Endothelial cell of umbilical vein (primary cell): ENCODE results near the gene ADGRG2. TPM values are rescaled to one million over a fixed set of nuclear protein-coding genes. Genes with fewer than 3 reads are reported as not detected.

Experiments used
- BruUV-seq: library from RNA; stranded (reverse); fragments of 400-500 nt; replicated peaks from 2 replicates; lab custom pipeline; 2021; lab: Mats Ljungman, UMichigan
- CTCF ChIA-PET: fragments of 300-600, 350-600 bp; sonication (Branson Sonifier 250); formaldehyde crosslinking; loops from one replicate; lab custom pipeline; 2021; ENCODE audit warnings: antibody characterized with exemption, inconsistent platforms; lab: Charles Lee
- POLR2A ChIA-PET: fragments of 300-600, 350-600 bp; sonication (Branson Sonifier 250); formaldehyde crosslinking; loops from one replicate; lab custom pipeline; 2021; ENCODE audit warnings: antibody characterized with exemption, inconsistent platforms; lab: Charles Lee
- DNase-seq: peaks from one replicate; pipeline ENCODE4 v3.0.0-alpha.2; 2011; ENCODE audit warnings: low read depth, low spot score
- FAIRE-seq: peaks from 2 replicates; lab custom pipeline; 2011; peaks lifted over from hg19 to GRCh38; lab: Jason Lieb, UNC
- H2AFZ ChIP-seq: 2 replicates; pipeline ENCODE4 v1.6.0; 2012; ENCODE audit warnings: low read depth, low read length, control low read depth, inconsistent platforms
- H3K27ac ChIP-seq: 2 replicates; pipeline ENCODE4 v1.5.1; 2011; ENCODE audit warnings: low read depth, mild to moderate bottlenecking, control low read depth, low read length, moderate library complexity; ENCODE audit not compliant: insufficient read depth
- H3K27me3 ChIP-seq, 2 experiments: 2 replicates each; pipeline versions ENCODE4 v1.6.0 to v1.6.1; 2011; ENCODE audit warnings: low read length in 2 of 2, mixed read lengths in 1 of 2; ENCODE audit not compliant: control insufficient read depth in 2 of 2, insufficient read depth in 2 of 2
- H3K36me3 ChIP-seq, 2 experiments: 2 replicates in 1 of 2; 3 replicates in 1 of 2; pipeline ENCODE4 v1.5.1; 2011; ENCODE audit warnings: low read length in 2 of 2, mild to moderate bottlenecking in 1 of 2, moderate library complexity in 1 of 2; ENCODE audit not compliant: control insufficient read depth in 2 of 2, insufficient read depth in 2 of 2; ENCODE audit errors: extremely low read depth in 1 of 2
- H3K4me1 ChIP-seq: 3 replicates; pipeline ENCODE4 v1.5.1; 2011; ENCODE audit warnings: mild to moderate bottlenecking, low read length; ENCODE audit not compliant: control insufficient read depth, insufficient read depth; ENCODE audit errors: extremely low read depth
- H3K4me2 ChIP-seq: 2 replicates; pipeline ENCODE4 v1.6.1; 2011; ENCODE audit warnings: low read length, control low read depth, mixed read lengths; ENCODE audit not compliant: insufficient read depth
- H3K4me3 ChIP-seq, 3 experiments: fragments of 200-600 bp in 1 of 3; sonication (generic), shearing (Covaris generic) in 1 of 3; replicated peaks in 1 of 3; 2 replicates each; pipeline ENCODE4 v1.5.1; 2011 to 2016; ENCODE audit warnings: control low read depth in 3 of 3, low read length in 3 of 3, mild to moderate bottlenecking in 2 of 3, inconsistent platforms in 1 of 3, low read depth in 1 of 3, moderate library complexity in 1 of 3; ENCODE audit not compliant: insufficient read depth in 1 of 3
- H3K79me2 ChIP-seq: 2 replicates; pipeline ENCODE4 v1.6.0; 2012; ENCODE audit warnings: low read length, inconsistent platforms; ENCODE audit not compliant: control insufficient read depth, insufficient read depth
- H3K9ac ChIP-seq: replicated peaks from 2 replicates; pipeline ENCODE3; 2011; ENCODE audit warnings: low read length, control low read depth; ENCODE audit not compliant: insufficient read depth; ENCODE audit errors: extremely low read depth
- H3K9me1 ChIP-seq: replicated peaks from 3 replicates; pipeline ENCODE4 v1.6.0; 2011; ENCODE audit warnings: mild to moderate bottlenecking, low read length; ENCODE audit not compliant: control insufficient read depth, insufficient read depth; ENCODE audit errors: extremely low read depth
- H3K9me3 ChIP-seq: replicated peaks from 2 replicates; pipeline ENCODE4 v1.5.1; 2012; ENCODE audit warnings: low read length, inconsistent platforms; ENCODE audit not compliant: control insufficient read depth, insufficient read depth
- H4K20me1 ChIP-seq: replicated peaks from 2 replicates; pipeline ENCODE3; 2011; ENCODE audit warnings: mild to moderate bottlenecking, low read length; ENCODE audit not compliant: control insufficient read depth, insufficient read depth; ENCODE audit errors: extremely low read depth
- EZH2 ChIP-seq: IDR thresholded peaks from 2 replicates; pipeline ENCODE4 v1.6.1; 2012; ENCODE audit warnings: borderline replicate concordance, low read depth, mild to moderate bottlenecking, moderate library complexity, low read length, inconsistent platforms; ENCODE audit not compliant: severe bottlenecking
- FOS ChIP-seq: IDR thresholded peaks from 2 replicates; pipeline ENCODE4 v1.6.1; 2011; ENCODE audit warnings: mild to moderate bottlenecking, low read length, moderate library complexity, borderline replicate concordance; ENCODE audit not compliant: insufficient read depth
- GATA2 ChIP-seq: IDR thresholded peaks from 2 replicates; pipeline ENCODE4 v1.7.0; 2011; ENCODE audit warnings: low read depth, mild to moderate bottlenecking, moderate library complexity, mixed read lengths, low read length; ENCODE audit not compliant: insufficient read length, insufficient read depth
- JUN ChIP-seq: IDR thresholded peaks from 2 replicates; pipeline ENCODE4 v1.6.1; 2011; ENCODE audit warnings: borderline replicate concordance, low read depth; ENCODE audit not compliant: insufficient read length, insufficient read depth
- MYC ChIP-seq: IDR thresholded peaks from one replicate; pipeline ENCODE4 v1.6.1; 2011; ENCODE audit warnings: mild to moderate bottlenecking, low read depth, low read length
- POLR2A ChIP-seq: IDR thresholded peaks from 2 replicates; pipeline ENCODE4 v1.6.1; 2012; ENCODE audit warnings: low read depth, mild to moderate bottlenecking, control low read depth, low read length
- POLR2AphosphoS5 ChIP-seq: IDR thresholded peaks from 2 replicates; pipeline ENCODE4 v1.6.1; 2012; ENCODE audit warnings: low read depth, mild to moderate bottlenecking, control low read depth, low read length, moderate library complexity; ENCODE audit not compliant: insufficient read depth
- dilution Hi-C: fragments of 300-500 bp; cut with MboI; formaldehyde crosslinking; loops from one replicate; pipeline ENCODE4 v1.15.0; 2019; ENCODE audit warnings: low sequenced_read_pairs; ENCODE audit not compliant: extremely low pct_ligation_motif_present
- intact Hi-C: fragments of 100-400 bp; cut with micrococcal nuclease; formaldehyde crosslinking; loops from one replicate; pipeline ENCODE4 v1.10.0; 2022
- polyA plus RNA-seq, 4 experiments: library from polyadenylated mRNA; depleted of rRNA in 3 of 4; stranded (reverse) in 3 of 4; unstranded in 1 of 4; fragments of >200 nt; gene quantifications; 2 replicates each; pipeline versions ENCODE4 v1.2.1 to v1.2.3, GENCODE V29; 2011 to 2012; ENCODE audit warnings: missing spikeins in 1 of 4
- total RNA-seq: library from RNA; stranded (reverse); gene quantifications from 2 replicates; pipeline ENCODE4 v1.2.3, GENCODE V29; 2021
- TF ChIP-seq, protein P1 (sequence below): IDR thresholded peaks from 2 replicates; pipeline ENCODE4 v1.6.1; 2011; ENCODE audit not compliant: insufficient read depth, insufficient read length
- TF ChIP-seq, protein P2 (sequence below), 2 donors: IDR thresholded peaks; 1 replicate in 1 of 2; 2 replicates in 1 of 2; pipeline ENCODE4 v1.5.1; 2011; ENCODE audit warnings: low read length in 2 of 2, mild to moderate bottlenecking in 2 of 2, moderate library complexity in 2 of 2, control low read depth in 1 of 2, inconsistent platforms in 1 of 2, low read depth in 1 of 2; ENCODE audit not compliant: insufficient read depth in 1 of 2; ENCODE audit errors: extremely low read depth in 1 of 2

The ADGRG2 gene
- total and polyA plus RNA-seq, 2 donors (not counting 3 experiments of a cell fraction or from before 2014, with no cell fraction given), result not detected

DNA sequence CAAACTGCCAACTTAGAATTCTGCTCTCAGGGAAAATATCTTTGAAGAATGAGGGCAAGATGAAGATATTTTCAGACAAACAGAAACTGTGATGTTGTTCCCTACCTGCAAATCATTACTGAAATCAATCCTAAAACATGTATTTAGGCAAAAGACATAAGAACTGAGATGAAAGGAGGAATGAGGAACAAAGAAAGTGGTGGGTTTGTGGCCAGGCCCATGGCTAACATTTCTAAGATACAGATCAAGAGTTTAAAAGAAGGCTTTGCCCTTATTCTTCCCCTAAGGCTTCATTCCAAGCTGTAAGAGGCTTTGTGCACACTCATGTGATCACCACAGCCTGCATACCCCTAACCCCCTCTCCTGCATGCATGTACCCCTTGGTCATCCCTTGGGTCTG is 46.5 kb downstream of the ADGRG2 start:
- Histone ChIP-seq H3K9me3 (no peaks in the 10 kb centered on the region), H3K4me2 (no peak overlapping the region), H2AFZ (no peak overlapping the region), H4K20me1 (no peaks in the 10 kb centered on the region), H3K27me3 (no peaks in the 10 kb centered on the region), H3K79me2 (no peaks in the 10 kb centered on the region), H3K4me3 (no peak overlapping the region), H3K9ac (no peak overlapping the region), H3K4me1 (no peaks in the 10 kb centered on the region), H3K9me1 (no peaks in the 10 kb centered on the region), H3K36me3 (no peaks in the 10 kb centered on the region), H3K27ac (no peak overlapping the region)
- intact Hi-C loops (no loop called here), dilution Hi-C loops (no loop called here)
- BruUV-seq, result no TSS peak
- TF ChIP-seq EZH2, result no peak
- TF ChIP-seq FOS, result no peak
- TF ChIP-seq, protein P1, sequence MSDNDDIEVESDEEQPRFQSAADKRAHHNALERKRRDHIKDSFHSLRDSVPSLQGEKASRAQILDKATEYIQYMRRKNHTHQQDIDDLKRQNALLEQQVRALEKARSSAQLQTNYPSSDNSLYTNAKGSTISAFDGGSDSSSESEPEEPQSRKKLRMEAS, result no peak
- TF ChIP-seq GATA2, result no peak
- ChIA-PET CTCF (no interaction called here), POLR2A (no interaction called here)
- FAIRE-seq (no peak), DNase-seq (no peak)

DNA sequence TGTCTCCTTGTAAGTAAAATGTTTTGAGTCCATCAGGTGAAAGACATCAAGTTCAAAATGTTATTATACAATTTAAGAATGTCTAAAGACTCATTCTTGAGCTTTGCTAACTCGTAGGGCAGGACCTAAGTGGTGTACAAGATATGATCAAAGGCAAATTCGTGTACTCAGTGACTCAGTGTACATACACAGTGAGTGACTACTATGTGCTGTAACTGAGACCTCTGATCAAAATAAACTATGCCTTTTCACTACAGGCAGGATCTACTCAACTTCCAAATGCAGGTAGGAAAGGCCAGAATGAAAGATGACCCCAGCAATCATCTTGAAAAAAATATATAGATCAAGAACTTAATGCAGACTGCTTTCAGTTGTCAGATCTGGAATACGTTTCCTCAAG is 49.9 kb downstream of the ADGRG2 start:
- no peaks in the 10 kb centered on the region for H3K79me2 ChIP-seq
- no peak overlapping the region for H3K4me2 ChIP-seq
- no peaks in the 10 kb centered on the region for H3K9me3 ChIP-seq
- POLR2A ChIA-PET, result no interaction called here
- no peak overlapping the region for H3K4me3 ChIP-seq
- no peaks in the 10 kb centered on the region for H3K36me3 ChIP-seq
- no peaks in the 10 kb centered on the region for H3K27me3 ChIP-seq
- BruUV-seq, result no TSS peak
- DNase-seq (no peak), FAIRE-seq (no peak)
- H2AFZ ChIP-seq, result no peak overlapping the region
- no peaks in the 10 kb centered on the region for H3K4me1 ChIP-seq
- H4K20me1 ChIP-seq, result no peaks in the 10 kb centered on the region
- no peaks in the 10 kb centered on the region for H3K9me1 ChIP-seq
- TF ChIP-seq JUN, result no peak
- no peak for TF ChIP-seq FOS
- no peak for TF ChIP-seq EZH2
- TF ChIP-seq POLR2AphosphoS5, result no peak
- TF ChIP-seq, protein P1, result no peak
- TF ChIP-seq, protein P2, sequence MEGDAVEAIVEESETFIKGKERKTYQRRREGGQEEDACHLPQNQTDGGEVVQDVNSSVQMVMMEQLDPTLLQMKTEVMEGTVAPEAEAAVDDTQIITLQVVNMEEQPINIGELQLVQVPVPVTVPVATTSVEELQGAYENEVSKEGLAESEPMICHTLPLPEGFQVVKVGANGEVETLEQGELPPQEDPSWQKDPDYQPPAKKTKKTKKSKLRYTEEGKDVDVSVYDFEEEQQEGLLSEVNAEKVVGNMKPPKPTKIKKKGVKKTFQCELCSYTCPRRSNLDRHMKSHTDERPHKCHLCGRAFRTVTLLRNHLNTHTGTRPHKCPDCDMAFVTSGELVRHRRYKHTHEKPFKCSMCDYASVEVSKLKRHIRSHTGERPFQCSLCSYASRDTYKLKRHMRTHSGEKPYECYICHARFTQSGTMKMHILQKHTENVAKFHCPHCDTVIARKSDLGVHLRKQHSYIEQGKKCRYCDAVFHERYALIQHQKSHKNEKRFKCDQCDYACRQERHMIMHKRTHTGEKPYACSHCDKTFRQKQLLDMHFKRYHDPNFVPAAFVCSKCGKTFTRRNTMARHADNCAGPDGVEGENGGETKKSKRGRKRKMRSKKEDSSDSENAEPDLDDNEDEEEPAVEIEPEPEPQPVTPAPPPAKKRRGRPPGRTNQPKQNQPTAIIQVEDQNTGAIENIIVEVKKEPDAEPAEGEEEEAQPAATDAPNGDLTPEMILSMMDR (IDR thresholded peaks at IDR 0.05; ENCODE audit: extremely low read depth in 1 of 2, insufficient read depth in 1 of 2, low read depth in 1 of 2, low read length in 2 of 2), result no peak
- TF ChIP-seq MYC, result no peak
- no peak for TF ChIP-seq GATA2
- TF ChIP-seq POLR2A, result no peak
- CTCF ChIA-PET, result no interaction called here
- intact Hi-C loops, result no loop called here
- no peak overlapping the region for H3K9ac ChIP-seq
- dilution Hi-C loops, result no loop called here
- no peak overlapping the region for H3K27ac ChIP-seq
